Ovary (tissue), 9 donors: ENCODE data around the gene SORCS2. TPM values are rescaled to one million over a fixed set of nuclear protein-coding genes. Genes with fewer than 3 reads are reported as not detected.

Experiments
- DNase-seq, 5 donors: peaks; one replicate each; pipeline ENCODE4 v3.0.0-alpha.2; 2019 to 2020
- H3K27ac ChIP-seq, 2 donors: fragments of 200-600 bp; one replicate each; pipeline versions ENCODE4 v1.5.1 to v1.8.0; 2019 to 2022
- H3K27me3 ChIP-seq: fragments of 200-600 bp; one replicate; pipeline ENCODE4 v1.8.0; 2022
- H3K36me3 ChIP-seq: fragments of 200-600 bp; sonication (generic); one replicate; pipeline ENCODE4 v1.5.1; 2019
- H3K4me1 ChIP-seq: one replicate; pipeline ENCODE4 v1.8.1; 2013; ENCODE audit warnings: mild to moderate bottlenecking, moderate library complexity; ENCODE audit not compliant: insufficient read depth
- H3K4me3 ChIP-seq: fragments of 200-600 bp; sonication (generic); one replicate; pipeline ENCODE4 v1.5.1; 2017
- H3K9me3 ChIP-seq, 2 donors: fragments of 200-600 bp in 1 of 2; sonication (generic) in 1 of 2; one replicate each; pipeline versions ENCODE4 v1.5.1 to v1.8.1; 2013 to 2019; ENCODE audit warnings: mild to moderate bottlenecking in 1 of 2, moderate library complexity in 1 of 2
- EP300 ChIP-seq: sonication (generic); formaldehyde crosslinking; IDR thresholded peaks from one replicate; pipeline ENCODE4 v1.6.1; 2017; ENCODE audit warnings: antibody characterized with exemption
- POLR2A ChIP-seq: fragments of 450-650 bp; IDR thresholded peaks from one replicate; pipeline ENCODE4 v1.6.1; 2017; ENCODE audit warnings: antibody characterized with exemption, mild to moderate bottlenecking, moderate library complexity
- WGBS, 3 donors: extraction: QIAGEN DNeasy Blood & Tissue Kit in 1 of 3; methylation state at CpG; one replicate each; pipeline versions ENCODE4 v1.1.5 to v1.1.7; 2013 to 2017; 5-methylcytosine and 5-hydroxymethylcytosine counted together
- intact Hi-C, 4 donors: fragments of 100-400 bp; cut with DNase I; formaldehyde crosslinking; loops; one replicate each; pipeline versions ENCODE4 v1.11.0 to v1.15.1; 2022 to 2023
- polyA plus RNA-seq, 2 donors: library from polyadenylated mRNA; stranded (reverse); fragments of 200-250 nt in 1 of 2; fragments of 350-450 nt in 1 of 2; fragmentation: Illumina TruSeq in 1 of 2; extraction: RNeasy Lipid Tissue Mini Kit (QIAGEN cat#74804) in 1 of 2; gene quantifications; one replicate each; pipeline ENCODE4 v1.2.3, GENCODE V29; 2013 to 2014
- total RNA-seq, 7 donors: library from RNA; depleted of rRNA in 2 of 7; stranded (reverse); fragments of >200 nt in 2 of 7; fragmentation: NEBNext Ultra II Directional in 3 of 7; extraction: Animal tissue kit (Norgen Biotek cat#: 25700) in 3 of 7; gene quantifications; one replicate each; pipeline versions ENCODE4 v1.1.0 to v1.2.4, GENCODE V29; 2016 to 2023
- TF ChIP-seq, protein P1 (sequence below), 3 donors: fragments of 450-650 bp in 2 of 3; fragments of 200-600 bp in 1 of 3; IDR thresholded peaks; one replicate each; pipeline versions ENCODE4 v1.5.1 to v1.8.0; 2016 to 2022; ENCODE audit warnings: antibody characterized with exemption in 3 of 3, mild to moderate bottlenecking in 1 of 3
- donor health status: DM: no; HTN: no; CAD: no; lungs with moderate emphysema.
- donor health status: DM: no; HTN: no; CAD: no.
- donor health status: Bipolar disorder and iron deficiency.
- donor health status: DM: yes; HTN: yes; CAD: no.
- donor health status: DM: no; HTN: no; CAD: no.
- donor health status: DM: yes; HTN: yes; CAD: no.

SORCS2 gene
- total and polyA plus RNA-seq, 9 donors, result 0.60 to 23.9 (median 7.1) TPM

GRCh38 chr4:7672601-7673000 lies 480.3 kb downstream of the SORCS2 start:
- intact Hi-C loops, result no loop called here
- WGBS, 3 donors, result 86 to 96% (median 90%) methylated on average over 4 of the region's 4 CpGs
- Histone ChIP-seq H3K27ac (no peak overlapping the region), H3K36me3 (no peaks in the 10 kb centered on the region), H3K4me3 (no peak overlapping the region), H3K9me3 (no peaks in the 10 kb centered on the region), H3K4me1 (no peaks in the 10 kb centered on the region), H3K27me3 (no peaks in the 10 kb centered on the region)
- DNase-seq, result no peak
- TF ChIP-seq EP300 (no peak), POLR2A (no peak)
- TF ChIP-seq, protein P1, sequence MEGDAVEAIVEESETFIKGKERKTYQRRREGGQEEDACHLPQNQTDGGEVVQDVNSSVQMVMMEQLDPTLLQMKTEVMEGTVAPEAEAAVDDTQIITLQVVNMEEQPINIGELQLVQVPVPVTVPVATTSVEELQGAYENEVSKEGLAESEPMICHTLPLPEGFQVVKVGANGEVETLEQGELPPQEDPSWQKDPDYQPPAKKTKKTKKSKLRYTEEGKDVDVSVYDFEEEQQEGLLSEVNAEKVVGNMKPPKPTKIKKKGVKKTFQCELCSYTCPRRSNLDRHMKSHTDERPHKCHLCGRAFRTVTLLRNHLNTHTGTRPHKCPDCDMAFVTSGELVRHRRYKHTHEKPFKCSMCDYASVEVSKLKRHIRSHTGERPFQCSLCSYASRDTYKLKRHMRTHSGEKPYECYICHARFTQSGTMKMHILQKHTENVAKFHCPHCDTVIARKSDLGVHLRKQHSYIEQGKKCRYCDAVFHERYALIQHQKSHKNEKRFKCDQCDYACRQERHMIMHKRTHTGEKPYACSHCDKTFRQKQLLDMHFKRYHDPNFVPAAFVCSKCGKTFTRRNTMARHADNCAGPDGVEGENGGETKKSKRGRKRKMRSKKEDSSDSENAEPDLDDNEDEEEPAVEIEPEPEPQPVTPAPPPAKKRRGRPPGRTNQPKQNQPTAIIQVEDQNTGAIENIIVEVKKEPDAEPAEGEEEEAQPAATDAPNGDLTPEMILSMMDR (IDR thresholded peaks at IDR 0.05), result no peak

DNA sequence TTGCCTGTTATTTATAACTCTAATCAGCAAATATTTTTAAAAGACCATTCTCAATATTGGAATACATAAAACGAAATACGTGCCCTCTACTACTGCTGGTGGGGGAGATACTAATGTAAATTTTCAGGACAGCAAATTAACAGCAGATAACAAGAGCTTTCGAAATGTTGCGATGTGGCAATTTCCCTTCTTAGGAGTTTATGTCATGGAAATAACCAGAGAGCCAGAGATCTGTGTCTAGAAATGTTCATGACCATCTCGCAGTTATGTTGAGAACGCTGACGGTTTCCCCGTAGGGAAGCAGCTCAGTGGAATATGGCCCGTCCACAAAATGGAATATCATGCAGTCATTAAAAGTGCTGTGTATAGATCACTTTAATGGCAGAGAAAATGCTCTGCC lies 480.8 kb downstream of the SORCS2 start:
- no peaks in the 10 kb centered on the region for H3K4me1 ChIP-seq
- 95 to 97% (median 95%) methylated on average over 9 of the region's 9 CpGs for WGBS, 3 donors
- no peak overlapping the region for H3K4me3 ChIP-seq
- H3K27me3 ChIP-seq, result no peaks in the 10 kb centered on the region
- H3K27ac ChIP-seq, result no peak overlapping the region
- TF ChIP-seq POLR2A (no peak), EP300 (no peak)
- TF ChIP-seq, protein P1 (IDR thresholded peaks at IDR 0.05), result no peak
- H3K9me3 ChIP-seq, result no peaks in the 10 kb centered on the region
- intact Hi-C loops, result no loop called here
- DNase-seq, result no peak
- H3K36me3 ChIP-seq, result no peaks in the 10 kb centered on the region

- intact Hi-C loops, result no loop called here
- Histone ChIP-seq H3K4me1 (no peaks in the 10 kb centered on the region), H3K9me3 (no peaks in the 10 kb centered on the region), H3K27me3 (no peaks in the 10 kb centered on the region), H3K27ac (no peak overlapping the region), H3K4me3 (no peak overlapping the region), H3K36me3 (no peaks in the 10 kb centered on the region)
- DNase-seq, result no peak
- TF ChIP-seq, protein P1 (IDR thresholded peaks at IDR 0.05), result no peak
- TF ChIP-seq POLR2A (no peak), EP300 (no peak)
- 74 to 84% (median 78%) methylated on average over 7 of the region's 7 CpGs for WGBS, 3 donors
Observed at GRCh38 chr4:7674706-7675105, 482.4 kb downstream of the SORCS2 start.

DNA sequence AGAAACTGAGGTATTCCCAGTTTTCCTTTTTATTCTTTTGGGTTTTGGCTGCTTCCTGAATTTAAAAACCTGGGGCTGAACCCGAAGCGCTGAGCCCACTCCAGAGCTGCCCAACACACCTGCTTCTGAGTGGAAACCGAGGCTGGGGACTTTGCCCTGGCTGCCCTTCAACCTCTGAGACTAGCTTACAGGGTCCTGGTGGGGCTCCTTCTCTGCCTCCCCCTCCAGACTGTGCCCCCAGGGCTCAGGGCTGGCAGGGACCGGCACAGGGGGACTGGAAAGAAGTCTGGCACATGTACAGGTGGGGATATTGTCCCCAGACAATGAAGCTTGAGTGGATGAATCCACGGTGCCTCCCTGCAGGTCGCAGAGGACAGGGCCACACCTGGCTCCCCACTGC lies 482.8 kb downstream of the SORCS2 start:
- TF ChIP-seq EP300, result no peak
- TF ChIP-seq, protein P1 (IDR thresholded peaks at IDR 0.05), result no peak
- no peak for TF ChIP-seq POLR2A
- no peaks in the 10 kb centered on the region for H3K36me3 ChIP-seq
- no peaks in the 10 kb centered on the region for H3K27me3 ChIP-seq
- no peaks in the 10 kb centered on the region for H3K9me3 ChIP-seq
- no peak overlapping the region for H3K4me3 ChIP-seq
- no peak for DNase-seq
- intact Hi-C loops, result no loop called here
- no peaks in the 10 kb centered on the region for H3K4me1 ChIP-seq
- 88 to 91% (median 91%) methylated on average over 6 of the region's 6 CpGs for WGBS, 3 donors
- no peak overlapping the region for H3K27ac ChIP-seq
